GM04504 (cell line): ENCODE data around the gene PTTG1IP.
A peak's percentile ranks its signal among the peaks of the same experiment; 100 is the strongest.

ENCODE experiments used
- DNase-seq: peaks from one replicate; pipeline ENCODE4 v3.0.0-alpha.2; 2012; ENCODE audit warnings: low read depth

Gene PTTG1IP

GRCh38 chr21:44819283-44820243 is 53.9 kb downstream of the PTTG1IP start:
- no peak for DNase-seq

GRCh38 chr21:44818640-44819011 is 54.9 kb downstream of the PTTG1IP start:
- DNase-seq, result no peak

GRCh38 chr21:44817914-44818639 is 55.4 kb downstream of the PTTG1IP start, which contains the start of gene SUMO3:
Gene SUMO3 (minus strand): TSS chr21:44818062. CDS start chr21:44817968, 94 bp downstream.
- DNase-seq, result peak; percentile 62

DNA sequence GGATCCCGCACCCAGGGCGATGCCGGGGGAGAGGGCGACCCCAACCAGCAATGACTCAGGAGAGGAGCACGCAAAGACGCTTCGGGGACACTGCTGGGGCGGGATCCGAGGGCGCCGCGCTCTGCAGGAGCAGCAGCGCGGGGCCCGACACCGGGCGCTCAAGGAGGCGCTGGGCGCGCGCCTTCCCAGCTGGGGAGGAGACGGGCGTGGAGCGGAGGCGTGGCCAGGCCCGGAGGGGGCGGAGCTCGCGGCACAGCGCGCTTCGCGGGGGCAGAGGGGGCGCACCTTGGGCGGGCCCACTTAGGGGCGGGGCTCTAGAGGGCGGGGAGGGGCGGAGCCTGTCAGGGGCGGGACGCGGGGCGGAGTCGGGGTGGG is 56.0 kb downstream of the PTTG1IP start:
- DNase-seq, result peak; percentile 73

DNA sequence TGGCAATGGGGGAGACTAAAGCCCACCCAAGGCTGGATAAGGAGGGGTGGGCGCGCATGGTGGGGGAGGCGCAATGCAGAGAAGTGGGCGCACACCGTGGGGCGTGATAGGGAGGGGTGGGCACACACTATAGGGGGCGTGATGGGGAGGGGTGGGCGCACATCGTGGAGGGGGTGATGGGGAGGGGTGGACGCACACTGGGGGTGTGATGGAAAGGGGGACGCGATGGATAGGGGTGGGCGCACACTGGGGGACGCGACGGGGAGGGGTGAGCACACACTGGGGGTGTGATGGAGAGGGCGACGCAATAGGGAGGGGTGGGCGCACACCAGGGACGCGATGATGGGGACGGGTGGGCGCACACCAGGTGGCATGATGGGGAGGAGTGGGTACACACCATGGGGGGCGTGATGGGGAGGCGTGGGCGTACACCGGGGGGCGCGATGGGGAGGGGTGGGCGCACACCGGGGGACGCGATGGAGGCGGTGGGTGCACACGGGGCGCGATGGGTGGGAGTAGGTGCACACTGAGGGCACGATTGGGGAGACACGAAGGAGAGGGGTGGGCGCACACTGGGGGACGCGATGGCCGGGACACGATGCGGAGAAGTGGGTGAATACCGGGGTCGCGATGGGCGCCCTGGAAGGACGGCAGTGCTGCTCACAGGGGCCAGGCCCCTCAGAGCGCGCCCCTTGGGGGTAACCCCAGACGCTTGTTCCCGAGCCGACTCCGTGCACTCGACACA is 56.6 kb downstream of the PTTG1IP start:
- DNase-seq, result no peak

- no peak for DNase-seq
Observed at GRCh38 chr21:44815852-44816628, 57.5 kb downstream of the PTTG1IP start.

DNA sequence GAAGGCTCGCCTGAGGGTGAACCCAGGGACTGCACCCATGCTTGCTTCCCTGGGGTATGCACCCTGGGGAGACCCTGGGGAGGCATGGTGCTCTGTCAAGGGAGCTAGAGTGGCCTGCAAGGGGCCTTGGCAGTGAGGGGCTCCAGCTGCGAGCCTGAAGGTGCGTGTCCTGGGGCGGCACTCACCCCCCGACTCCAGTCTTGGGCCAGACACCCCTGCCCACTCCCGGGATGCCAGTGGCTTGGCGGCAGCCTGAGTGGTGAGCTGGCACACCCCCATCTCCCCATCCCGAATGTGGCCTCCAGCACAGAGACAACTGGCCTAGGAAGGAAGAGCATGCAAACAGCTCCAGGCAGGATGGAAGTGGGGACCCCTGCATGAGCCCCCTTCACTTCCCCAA is 58.3 kb downstream of the PTTG1IP start:
- no peak for DNase-seq

DNA sequence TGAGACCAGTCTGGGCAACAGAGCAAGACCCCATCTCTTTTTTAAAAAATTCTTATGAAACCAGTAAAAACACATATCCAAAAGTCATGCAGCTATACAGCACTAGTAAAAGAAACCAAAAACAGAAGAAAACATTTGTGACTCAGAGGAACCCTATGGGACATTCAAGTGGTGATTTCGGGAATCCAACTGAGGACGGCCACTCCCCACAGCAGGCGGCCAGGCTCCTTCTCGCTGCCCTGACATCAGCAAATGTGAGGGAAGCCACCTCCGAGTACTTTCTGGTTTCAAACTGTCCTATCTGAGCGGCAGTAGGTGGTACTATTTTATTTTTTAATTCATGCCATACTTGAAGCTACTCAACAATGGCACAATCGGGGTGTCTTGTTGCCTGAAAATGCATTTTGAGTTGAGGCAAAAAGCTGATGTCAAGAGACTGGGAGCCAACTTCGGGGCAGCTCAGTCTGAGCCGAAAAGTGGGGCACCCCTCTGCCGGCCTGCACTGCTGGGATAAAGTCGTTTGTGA is 58.9 kb downstream of the PTTG1IP start:
- no peak for DNase-seq

GRCh38 chr21:44813727-44814126 is 59.8 kb downstream of the PTTG1IP start:
- DNase-seq, result no peak

DNA sequence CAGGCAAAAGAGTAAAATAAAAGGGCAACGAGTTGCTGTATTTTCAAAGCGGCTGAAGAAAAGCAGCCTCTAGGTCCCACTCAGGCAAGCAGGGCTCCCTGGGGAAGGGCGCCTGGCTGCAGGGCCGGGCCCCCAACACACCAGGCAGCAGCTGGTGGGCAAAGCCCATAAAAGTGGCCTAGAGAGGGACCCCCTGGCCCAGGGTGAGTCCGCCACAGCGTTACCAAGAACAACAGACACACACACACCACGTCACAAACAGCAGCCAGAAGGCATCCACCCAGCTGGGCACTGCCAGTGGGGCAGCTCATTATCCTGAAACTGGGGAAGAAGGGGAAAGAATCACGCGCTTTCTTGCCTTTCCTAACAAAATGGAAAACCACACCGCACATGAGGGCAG is 60.3 kb downstream of the PTTG1IP start:
- DNase-seq, result no peak

DNA sequence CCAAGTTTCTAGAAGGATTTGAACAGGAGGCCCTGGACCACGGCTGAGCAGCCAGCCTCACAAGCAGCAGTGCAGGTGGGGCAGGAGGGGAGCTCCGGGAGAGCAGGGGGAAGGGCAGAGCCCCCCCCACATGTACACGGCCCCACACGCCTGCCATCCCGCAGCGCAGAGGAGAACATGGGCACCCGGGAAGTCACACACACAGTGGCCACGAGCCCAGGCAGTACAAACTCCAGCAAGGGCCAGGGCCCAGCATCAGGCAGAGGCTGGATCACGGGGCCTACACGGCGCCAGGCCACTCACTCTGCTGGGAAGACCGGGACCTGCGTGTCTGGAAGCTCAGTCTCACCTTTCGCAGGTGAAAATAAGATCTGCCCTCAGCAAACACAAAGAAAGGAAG is 60.9 kb downstream of the PTTG1IP start:
- no peak for DNase-seq

- DNase-seq, result no peak
Observed at GRCh38 chr21:44810779-44811178, 62.7 kb downstream of the PTTG1IP start.

GRCh38 chr21:44805859-44806258 is 67.6 kb downstream of the PTTG1IP start:
- DNase-seq, result no peak

GRCh38 chr21:44805226-44805625 is 68.3 kb downstream of the PTTG1IP start:
- DNase-seq, result no peak

- DNase-seq, result no peak
Observed at GRCh38 chr21:44804762-44805161, 68.7 kb downstream of the PTTG1IP start.

DNA sequence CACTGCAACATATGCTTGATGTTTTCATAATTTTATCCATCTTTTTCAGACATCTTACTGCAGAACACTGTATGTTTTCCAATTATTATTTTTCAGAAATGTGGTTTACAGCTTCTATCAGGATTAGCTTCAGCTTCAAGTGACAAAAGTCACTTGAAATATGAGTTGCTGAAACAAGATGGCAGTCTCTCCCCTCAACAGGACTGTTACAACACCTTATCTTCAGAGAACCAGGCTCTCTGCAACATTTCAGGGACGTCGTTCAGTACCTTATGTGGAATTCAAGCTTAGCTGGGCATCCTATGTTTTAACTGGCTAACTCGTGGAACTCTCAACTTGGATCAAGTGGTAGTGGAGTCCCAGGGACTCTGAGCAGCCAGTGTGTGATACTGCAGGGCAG is 69.8 kb downstream of the PTTG1IP start:
- no peak for DNase-seq

DNA sequence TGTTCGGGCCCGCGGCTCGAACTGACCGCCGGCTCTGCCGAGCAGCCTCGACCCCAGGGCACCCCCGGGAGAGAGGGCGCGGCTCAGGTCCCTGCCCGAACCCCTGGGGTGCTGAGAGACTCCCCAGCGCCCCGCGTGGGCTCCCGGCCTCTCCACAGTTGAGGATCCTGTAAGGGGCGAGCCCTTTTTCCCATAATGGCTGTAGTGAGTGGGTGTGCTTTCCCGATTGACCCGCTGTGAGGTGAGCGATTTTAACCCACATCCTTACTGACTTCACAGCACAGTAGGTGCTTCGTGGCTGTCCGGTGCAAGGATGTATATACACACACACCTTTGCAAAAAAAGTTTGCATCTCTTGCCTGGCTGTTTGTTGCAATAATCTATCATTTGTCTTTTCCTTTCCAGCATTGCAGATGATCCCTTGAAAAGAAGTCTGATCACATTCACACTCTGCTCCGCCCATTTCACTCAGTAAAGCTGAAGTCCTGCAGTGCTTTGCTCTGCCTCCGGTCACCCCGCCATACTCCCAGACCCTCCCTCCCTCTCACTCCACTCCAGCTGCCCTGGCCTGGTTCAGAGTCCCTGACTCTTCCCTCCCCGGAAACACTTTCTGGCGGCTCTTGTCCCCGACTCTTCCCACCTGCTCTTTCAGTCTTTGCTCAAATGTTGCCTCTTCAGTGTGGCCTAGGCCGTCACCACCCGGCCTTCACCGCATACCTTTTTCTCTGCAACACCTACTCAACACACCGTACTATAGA is 70.9 kb downstream of the PTTG1IP start:
- DNase-seq, result no peak

- DNase-seq, result peak; percentile 51
Observed at GRCh38 chr21:44801468-44802395, 71.8 kb downstream of the PTTG1IP start, which contains the start of gene UBE2G2. Gene UBE2G2 (minus strand): TSS chr21:44801820. CDS start chr21:44801748, 72 bp downstream.

DNA sequence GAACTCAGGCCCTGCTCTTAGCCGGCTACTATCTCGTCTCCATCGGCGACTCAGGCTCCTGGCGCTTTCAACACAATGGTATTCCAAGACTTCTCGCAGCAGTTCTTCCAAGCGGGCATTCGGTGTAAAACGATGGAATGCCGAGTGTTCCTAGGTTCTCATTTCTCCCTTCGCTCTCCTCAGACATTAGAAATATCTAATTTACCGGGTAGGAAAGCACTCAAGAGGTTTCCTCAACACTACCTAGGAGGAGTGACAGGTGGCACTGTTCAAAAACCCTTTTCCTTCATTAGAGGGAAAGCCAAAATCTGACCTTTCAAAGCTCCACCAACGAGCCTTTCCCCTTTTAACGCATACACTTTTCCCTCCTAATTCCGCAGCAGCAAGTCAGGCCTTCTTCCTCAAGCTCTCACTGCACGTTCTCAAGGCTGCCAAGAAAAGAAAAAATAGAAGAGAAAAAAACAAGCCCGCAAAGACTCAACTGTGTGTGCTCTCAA is 72.5 kb downstream of the PTTG1IP start:
- DNase-seq, result no peak
